GM12873 (cell line): ENCODE measurements around the gene LCE1A.

Experiments used
- CTCF ChIP-seq: IDR thresholded peaks from 2 replicates; pipeline ENCODE4 v1.5.1; 2012; ENCODE audit warnings: low read depth, mild to moderate bottlenecking, moderate library complexity, low read length, control low read depth; ENCODE audit not compliant: insufficient read depth; ENCODE audit errors: missing control alignments

The LCE1A gene

DNA sequence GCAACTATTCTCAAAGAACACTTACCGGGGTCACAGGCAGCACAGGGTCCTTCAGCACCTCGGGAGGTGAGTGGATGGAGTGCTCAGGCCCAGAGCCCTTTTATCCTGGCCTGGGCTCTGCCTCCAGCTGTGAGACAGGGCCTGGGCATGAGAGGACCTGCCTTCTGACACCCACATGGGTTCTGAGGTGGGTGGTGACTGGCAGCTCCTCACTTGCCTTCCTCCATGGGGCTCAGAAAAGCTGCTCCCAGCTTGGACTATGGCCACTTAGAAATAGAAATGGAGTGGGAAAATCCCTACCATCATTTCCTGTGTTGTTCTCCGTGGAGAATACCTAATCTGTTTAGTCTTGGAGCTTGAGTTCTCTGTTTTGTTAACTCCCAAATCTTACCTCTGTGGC is 20.7 kb upstream of the LCE1A start, which contains the start of gene LCE1C:
TSS of gene LCE1C (minus strand) at position 76 of the 400 bp plus-strand sequence. CDS start 1,173 bp downstream, outside the sequence.
- no peak for TF ChIP-seq CTCF

GRCh38 chr1:152811050-152811449 is 16.2 kb upstream of the LCE1A start:
- TF ChIP-seq CTCF = no peak

GRCh38 chr1:152811671-152812070 is 15.6 kb upstream of the LCE1A start, which contains the start of gene LCE1B:
LCE1B (plus strand) TSS chr1:152811971; CDS start chr1:152812447, 476 bp downstream.
- TF ChIP-seq CTCF = no peak

DNA sequence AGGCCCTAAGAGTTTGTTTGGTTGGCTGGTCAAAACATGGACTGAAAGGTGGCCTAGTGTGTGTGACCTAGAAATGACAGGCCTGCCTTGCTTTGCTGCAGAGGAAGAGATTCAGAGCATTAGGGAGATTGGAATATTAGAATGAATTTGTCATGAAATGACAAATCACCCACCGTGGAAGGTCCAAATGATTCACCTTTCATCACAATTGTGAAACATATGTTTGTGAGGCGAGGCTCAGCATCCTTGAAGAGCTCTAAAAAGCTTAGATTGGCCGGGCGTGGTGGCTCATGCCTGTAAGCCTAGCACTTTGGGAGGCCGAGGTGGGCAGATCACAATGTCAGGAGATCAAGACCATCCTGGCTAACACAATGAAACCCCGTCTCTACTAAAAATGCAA is 10.0 kb upstream of the LCE1A start:
- TF ChIP-seq CTCF = no peak

GRCh38 chr1:152823294-152823693 is 4.0 kb upstream of the LCE1A start:
- TF ChIP-seq CTCF = no peak

DNA sequence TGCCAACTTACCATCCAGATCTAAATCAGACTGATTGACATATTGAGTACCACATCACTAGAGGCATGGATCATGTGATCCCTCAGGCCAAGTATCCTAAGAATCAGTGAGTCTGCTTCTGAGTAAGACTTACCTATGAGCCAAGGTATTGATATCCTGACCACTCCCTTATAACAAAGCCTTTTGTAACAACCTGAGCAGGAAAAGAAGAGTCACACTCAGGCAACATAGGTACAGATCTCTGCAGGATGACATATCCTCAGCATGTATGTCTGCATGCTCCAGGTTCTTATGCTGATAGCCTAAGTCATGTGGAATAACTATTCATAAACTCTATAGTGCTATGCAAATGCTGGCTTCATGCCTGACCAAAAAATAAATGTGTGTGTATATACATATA is 2.3 kb upstream of the LCE1A start:
- no peak for TF ChIP-seq CTCF

GRCh38 chr1:152836870-152837269 is 9.6 kb downstream of the LCE1A start:
- no peak for TF ChIP-seq CTCF
